HepG2 (cell line): ENCODE data around the gene C2CD2. TPM values are rescaled to one million over a fixed set of nuclear protein-coding genes. Genes with fewer than 3 reads are reported as not detected.
A peak's percentile ranks its signal among the peaks of the same experiment; 100 is the strongest.

Experiments
- FOXP1 ChIP-seq, 2 experiments: fragments of 450-650 bp in 1 of 2; IDR thresholded peaks; 2 replicates each; pipeline ENCODE4 v1.6.1; 2017 to 2018; ENCODE audit warnings: antibody characterized with exemption in 1 of 2
- KDM2A ChIP-seq: sonication (generic); formaldehyde crosslinking; IDR thresholded peaks from 2 replicates; pipeline ENCODE4 v1.4.0; 2020; ENCODE audit warnings: low read depth, missing genetic modification reagents, borderline replicate concordance
- MEIS1 ChIP-seq: sonication (generic); formaldehyde crosslinking; IDR thresholded peaks from 2 replicates; pipeline ENCODE4 v1.9.0; 2021; ENCODE audit warnings: mild to moderate bottlenecking, missing genetic modification reagents, moderate library complexity, borderline replicate concordance
- NBN ChIP-seq: fragments of 450-650 bp; conservative IDR thresholded peaks from 2 replicates; pipeline ENCODE4 v1.6.1; 2017
- RAD21 ChIP-seq: fragments of 450-650 bp; formaldehyde crosslinking; IDR thresholded peaks from 2 replicates; pipeline ENCODE4 v1.5.0; 2020; ENCODE audit warnings: mild to moderate bottlenecking
- STAT6 ChIP-seq: sonication (generic); formaldehyde crosslinking; IDR thresholded peaks from 2 replicates; pipeline ENCODE4 v1.4.0; 2020; ENCODE audit warnings: missing genetic modification reagents, mild to moderate bottlenecking, borderline replicate concordance
- TGIF2 ChIP-seq: IDR thresholded peaks from 2 replicates; pipeline ENCODE4 v1.6.1; 2016; ENCODE audit warnings: control low read depth, missing compliant biosample characterization
- THAP11 ChIP-seq: IDR thresholded peaks from 2 replicates; pipeline ENCODE4 v1.6.1; 2016; ENCODE audit warnings: missing biosample characterization, missing genetic modification reagents
- ZFX ChIP-seq: sonication (generic); formaldehyde crosslinking; IDR thresholded peaks from 2 replicates; pipeline ENCODE4 v1.4.0; 2020; ENCODE audit warnings: mild to moderate bottlenecking, low read depth, missing genetic modification reagents, moderate library complexity
- ZNF256 ChIP-seq: sonication (generic); formaldehyde crosslinking; conservative IDR thresholded peaks from 2 replicates; pipeline ENCODE4 v1.4.0; 2020; ENCODE audit warnings: missing genetic modification reagents
- ZNF710 ChIP-seq: sonication (generic); formaldehyde crosslinking; IDR thresholded peaks from 2 replicates; pipeline ENCODE4 v1.5.0; 2020; ENCODE audit warnings: mild to moderate bottlenecking, missing genetic modification reagents, borderline replicate concordance
- ZSCAN12 ChIP-seq: sonication (generic); formaldehyde crosslinking; IDR thresholded peaks from 2 replicates; pipeline ENCODE4 v1.9.0; 2021; ENCODE audit warnings: mild to moderate bottlenecking, missing genetic modification reagents
- polyA plus RNA-seq, 8 experiments: library from polyadenylated mRNA; depleted of rRNA in 3 of 8; stranded (reverse) in 7 of 8; unstranded in 1 of 8; fragments of >200 nt; fragmentation: Illumina TruSeq in 4 of 8; extraction: Trizol in 4 of 8; gene quantifications; 2 replicates each; pipeline versions ENCODE4 v1.2.1 to v1.2.3, GENCODE V29; 2011 to 2016; ENCODE audit warnings: low read depth in 4 of 8, missing spikeins in 1 of 8, mixed read lengths in 1 of 8; ENCODE audit not compliant: insufficient read depth in 1 of 8
- total RNA-seq, 5 experiments: library from RNA; depleted of rRNA; stranded (reverse); fragments of >200 nt; fragmentation: Illumina TruSeq; extraction: Trizol; gene quantifications; 2 replicates each; pipeline ENCODE4 v1.2.3, GENCODE V29; 2016; ENCODE audit warnings: low read depth in 1 of 5
- TF ChIP-seq, protein P1 (sequence below): sonication (generic); formaldehyde crosslinking; IDR thresholded peaks from 2 replicates; pipeline ENCODE4 v1.4.0; 2020; ENCODE audit warnings: mild to moderate bottlenecking, missing genetic modification reagents, borderline replicate concordance
- TF ChIP-seq, protein P2 (sequence below): sonication (generic); formaldehyde crosslinking; conservative IDR thresholded peaks from 2 replicates; pipeline ENCODE4 v1.4.0; 2020; ENCODE audit warnings: mild to moderate bottlenecking, missing genetic modification reagents, moderate library complexity

The C2CD2 gene
- total and polyA plus RNA-seq, 2 of the 13 experiments (the other 11 are each of a cell fraction or from before 2014, with no cell fraction given), result 12.5 to 19.7 TPM

DNA sequence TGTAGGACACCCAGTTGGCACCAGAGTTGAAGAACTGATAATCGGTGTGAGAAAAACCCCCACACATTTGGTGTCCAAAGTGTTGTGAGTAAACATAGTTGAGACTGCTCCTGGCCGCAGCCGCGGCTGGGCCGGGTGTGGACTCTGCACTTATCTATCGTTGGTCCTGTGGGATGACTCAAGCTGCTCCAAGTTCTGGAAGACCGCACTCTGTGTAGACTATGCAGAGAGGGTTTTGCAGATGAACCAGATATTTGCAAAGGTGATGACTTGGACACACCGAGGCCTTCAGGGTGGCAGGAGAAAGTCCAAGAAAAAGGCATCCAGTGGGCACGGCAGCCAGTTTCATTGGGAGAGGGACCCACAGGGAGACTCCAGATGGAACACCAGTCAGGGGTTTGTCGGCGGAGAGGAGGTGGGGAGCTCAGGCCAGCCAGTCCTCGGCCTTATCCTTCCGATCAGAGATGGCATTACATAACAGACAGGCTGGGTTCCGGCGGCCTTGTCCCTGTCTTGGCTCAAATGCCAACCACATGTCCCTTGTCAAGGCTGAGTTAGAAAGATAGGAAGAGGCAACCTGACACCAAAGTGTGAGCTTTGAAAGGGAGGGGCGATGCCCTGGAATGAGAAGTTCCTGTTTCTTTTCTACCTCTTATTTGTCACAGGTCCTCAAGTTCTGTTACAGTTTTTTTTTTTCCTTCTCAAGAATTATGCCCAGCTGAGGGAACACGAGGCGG is 21.1 kb downstream of the C2CD2 start (continued):
- peak; percentile 21; the same call in 1 of the 2 replicates for TF ChIP-seq KDM2A
- no peak for TF ChIP-seq FOXP1 (IDR thresholded peaks at IDR 0.05)
- peak; percentile 69 for TF ChIP-seq FOXP1 (CRISPR knock-in tag; IDR thresholded peaks at IDR 0.05)
- no peak for TF ChIP-seq NBN
- 0 out of 2 replicates have a peak, but pooled peaks have one; percentile 60 for TF ChIP-seq STAT6 (CRISPR knock-in tag)
- TF ChIP-seq RAD21 (CRISPR knock-in tag), result peak; percentile 8; the same call in 1 of the 2 replicates
- no peak for TF ChIP-seq ZSCAN12 (CRISPR knock-in tag)
- 0 out of 2 replicates have a peak, but pooled peaks have one; percentile 13 for TF ChIP-seq THAP11 (CRISPR knock-in tag)
- TF ChIP-seq, protein P1, sequence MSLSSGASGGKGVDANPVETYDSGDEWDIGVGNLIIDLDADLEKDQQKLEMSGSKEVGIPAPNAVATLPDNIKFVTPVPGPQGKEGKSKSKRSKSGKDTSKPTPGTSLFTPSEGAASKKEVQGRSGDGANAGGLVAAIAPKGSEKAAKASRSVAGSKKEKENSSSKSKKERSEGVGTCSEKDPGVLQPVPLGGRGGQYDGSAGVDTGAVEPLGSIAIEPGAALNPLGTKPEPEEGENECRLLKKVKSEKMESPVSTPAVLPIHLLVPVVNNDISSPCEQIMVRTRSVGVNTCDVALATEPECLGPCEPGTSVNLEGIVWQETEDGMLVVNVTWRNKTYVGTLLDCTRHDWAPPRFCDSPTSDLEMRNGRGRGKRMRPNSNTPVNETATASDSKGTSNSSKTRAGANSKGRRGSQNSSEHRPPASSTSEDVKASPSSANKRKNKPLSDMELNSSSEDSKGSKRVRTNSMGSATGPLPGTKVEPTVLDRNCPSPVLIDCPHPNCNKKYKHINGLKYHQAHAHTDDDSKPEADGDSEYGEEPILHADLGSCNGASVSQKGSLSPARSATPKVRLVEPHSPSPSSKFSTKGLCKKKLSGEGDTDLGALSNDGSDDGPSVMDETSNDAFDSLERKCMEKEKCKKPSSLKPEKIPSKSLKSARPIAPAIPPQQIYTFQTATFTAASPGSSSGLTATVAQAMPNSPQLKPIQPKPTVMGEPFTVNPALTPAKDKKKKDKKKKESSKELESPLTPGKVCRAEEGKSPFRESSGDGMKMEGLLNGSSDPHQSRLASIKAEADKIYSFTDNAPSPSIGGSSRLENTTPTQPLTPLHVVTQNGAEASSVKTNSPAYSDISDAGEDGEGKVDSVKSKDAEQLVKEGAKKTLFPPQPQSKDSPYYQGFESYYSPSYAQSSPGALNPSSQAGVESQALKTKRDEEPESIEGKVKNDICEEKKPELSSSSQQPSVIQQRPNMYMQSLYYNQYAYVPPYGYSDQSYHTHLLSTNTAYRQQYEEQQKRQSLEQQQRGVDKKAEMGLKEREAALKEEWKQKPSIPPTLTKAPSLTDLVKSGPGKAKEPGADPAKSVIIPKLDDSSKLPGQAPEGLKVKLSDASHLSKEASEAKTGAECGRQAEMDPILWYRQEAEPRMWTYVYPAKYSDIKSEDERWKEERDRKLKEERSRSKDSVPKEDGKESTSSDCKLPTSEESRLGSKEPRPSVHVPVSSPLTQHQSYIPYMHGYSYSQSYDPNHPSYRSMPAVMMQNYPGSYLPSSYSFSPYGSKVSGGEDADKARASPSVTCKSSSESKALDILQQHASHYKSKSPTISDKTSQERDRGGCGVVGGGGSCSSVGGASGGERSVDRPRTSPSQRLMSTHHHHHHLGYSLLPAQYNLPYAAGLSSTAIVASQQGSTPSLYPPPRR (CRISPR knock-in tag), result peak; percentile 33; the same call in 1 of the 2 replicates
- TF ChIP-seq TGIF2 (CRISPR knock-in tag), result peak; percentile 56; the same call in 1 of the 2 replicates
- peak; percentile 38; the same call in 1 of the 2 replicates for TF ChIP-seq ZFX (CRISPR knock-in tag)
- TF ChIP-seq ZNF710 (CRISPR knock-in tag), result peak; percentile 52; the same call in 1 of the 2 replicates
- TF ChIP-seq, protein P2, sequence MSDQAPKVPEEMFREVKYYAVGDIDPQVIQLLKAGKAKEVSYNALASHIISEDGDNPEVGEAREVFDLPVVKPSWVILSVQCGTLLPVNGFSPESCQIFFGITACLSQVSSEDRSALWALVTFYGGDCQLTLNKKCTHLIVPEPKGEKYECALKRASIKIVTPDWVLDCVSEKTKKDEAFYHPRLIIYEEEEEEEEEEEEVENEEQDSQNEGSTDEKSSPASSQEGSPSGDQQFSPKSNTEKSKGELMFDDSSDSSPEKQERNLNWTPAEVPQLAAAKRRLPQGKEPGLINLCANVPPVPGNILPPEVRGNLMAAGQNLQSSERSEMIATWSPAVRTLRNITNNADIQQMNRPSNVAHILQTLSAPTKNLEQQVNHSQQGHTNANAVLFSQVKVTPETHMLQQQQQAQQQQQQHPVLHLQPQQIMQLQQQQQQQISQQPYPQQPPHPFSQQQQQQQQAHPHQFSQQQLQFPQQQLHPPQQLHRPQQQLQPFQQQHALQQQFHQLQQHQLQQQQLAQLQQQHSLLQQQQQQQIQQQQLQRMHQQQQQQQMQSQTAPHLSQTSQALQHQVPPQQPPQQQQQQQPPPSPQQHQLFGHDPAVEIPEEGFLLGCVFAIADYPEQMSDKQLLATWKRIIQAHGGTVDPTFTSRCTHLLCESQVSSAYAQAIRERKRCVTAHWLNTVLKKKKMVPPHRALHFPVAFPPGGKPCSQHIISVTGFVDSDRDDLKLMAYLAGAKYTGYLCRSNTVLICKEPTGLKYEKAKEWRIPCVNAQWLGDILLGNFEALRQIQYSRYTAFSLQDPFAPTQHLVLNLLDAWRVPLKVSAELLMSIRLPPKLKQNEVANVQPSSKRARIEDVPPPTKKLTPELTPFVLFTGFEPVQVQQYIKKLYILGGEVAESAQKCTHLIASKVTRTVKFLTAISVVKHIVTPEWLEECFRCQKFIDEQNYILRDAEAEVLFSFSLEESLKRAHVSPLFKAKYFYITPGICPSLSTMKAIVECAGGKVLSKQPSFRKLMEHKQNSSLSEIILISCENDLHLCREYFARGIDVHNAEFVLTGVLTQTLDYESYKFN, result peak; percentile 75
- TF ChIP-seq ZNF256 (CRISPR knock-in tag), result 0 out of 2 replicates have a peak, but pooled peaks have one; percentile 30
- TF ChIP-seq MEIS1 (CRISPR knock-in tag), result 0 out of 2 replicates have a peak, but pooled peaks have one; percentile 32
